K562 (cell line): Measurements from ENCODE around the gene TAF1B. TPM values are rescaled to one million over a fixed set of nuclear protein-coding genes. Genes with fewer than 3 reads are reported as not detected.

Experiments
- CBFA2T2 ChIP-seq: fragments of 450-650 bp; conservative IDR thresholded peaks from 2 replicates; pipeline ENCODE4 v1.6.1; 2017; ENCODE audit warnings: mild to moderate bottlenecking
- CBX5 ChIP-seq: IDR thresholded peaks from 2 replicates; pipeline ENCODE4 v1.6.1; 2014; ENCODE audit warnings: low read depth, borderline replicate concordance
- DLX4 ChIP-seq: fragments of 250-450 bp; sonication (Bioruptor Pico); IDR thresholded peaks from 2 replicates; pipeline ENCODE4 v1.6.1; 2021; ENCODE audit warnings: mild to moderate bottlenecking
- JUN ChIP-seq, 2 experiments: sonication (generic) in 1 of 2; formaldehyde crosslinking in 1 of 2; IDR thresholded peaks; 2 replicates each; pipeline versions ENCODE4 v1.6.1 to v1.8.0; 2012 to 2022; ENCODE audit warnings: borderline replicate concordance in 2 of 2, mild to moderate bottlenecking in 2 of 2, improper control_type of control experiment in 1 of 2, low read depth in 1 of 2, low read length in 1 of 2, missing genetic modification reagents in 1 of 2
- MXI1 ChIP-seq: IDR thresholded peaks from 2 replicates; pipeline ENCODE4 v1.6.1; 2011; ENCODE audit warnings: low read depth, mild to moderate bottlenecking, improper control_type of control experiment, low read length
- MYC ChIP-seq, 2 experiments: fragments of 250-450 bp in 1 of 2; sonication (Bioruptor Pico) in 1 of 2; IDR thresholded peaks; 2 replicates each; pipeline versions ENCODE4 v1.5.1 to v1.6.1; 2012 to 2021; ENCODE audit warnings: low read depth in 2 of 2, borderline replicate concordance in 1 of 2, improper control_type of control experiment in 1 of 2, low read length in 1 of 2, mild to moderate bottlenecking in 1 of 2, moderate library complexity in 1 of 2
- NR1H2 ChIP-seq: sonication (generic); formaldehyde crosslinking; IDR thresholded peaks from 2 replicates; pipeline ENCODE4 v1.4.0; 2020; ENCODE audit warnings: mild to moderate bottlenecking, missing genetic modification reagents
- POLR2G ChIP-seq: fragments of 200-400 bp; formaldehyde crosslinking; IDR thresholded peaks from 2 replicates; pipeline ENCODE4 v1.6.1; 2017; ENCODE audit warnings: low read depth, mild to moderate bottlenecking, antibody characterized with exemption, low read length, moderate library complexity
- RNF2 ChIP-seq: sonication (generic); IDR thresholded peaks from 2 replicates; pipeline ENCODE4 v1.6.1; 2016
- SRSF1 ChIP-seq: fragments of 200-400 bp; formaldehyde crosslinking; IDR thresholded peaks from 2 replicates; pipeline ENCODE4 v1.6.1; 2017; ENCODE audit warnings: mild to moderate bottlenecking, low read depth, low read length, moderate library complexity
- TARDBP ChIP-seq: fragments of 450-650 bp; IDR thresholded peaks from 2 replicates; pipeline ENCODE4 v1.6.1; 2016
- TRIM28 ChIP-seq: fragments of 450-650 bp; IDR thresholded peaks from 2 replicates; pipeline ENCODE4 v1.6.1; 2017
- ZBTB12 ChIP-seq: fragments of 250-450 bp; sonication (Bioruptor Pico); IDR thresholded peaks from 2 replicates; pipeline ENCODE4 v1.4.0; 2020
- ZNF24 ChIP-seq: fragments of 450-650 bp; IDR thresholded peaks from 2 replicates; pipeline ENCODE4 v1.6.1; 2016
- ZNF280B ChIP-seq: fragments of 250-450 bp; sonication (Bioruptor Pico); IDR thresholded peaks from 2 replicates; pipeline ENCODE4 v1.5.1; 2021; ENCODE audit warnings: mild to moderate bottlenecking
- ZNF3 ChIP-seq: fragments of 250-450 bp; sonication (Bioruptor Pico); IDR thresholded peaks from 2 replicates; pipeline ENCODE4 v1.5.0; 2021; ENCODE audit warnings: mild to moderate bottlenecking, moderate library complexity
- ZNF511 ChIP-seq: sonication (generic); formaldehyde crosslinking; IDR thresholded peaks from 2 replicates; pipeline ENCODE4 v1.8.0; 2022; ENCODE audit warnings: mild to moderate bottlenecking, missing genetic modification reagents
- ZNF551 ChIP-seq: fragments of 250-450 bp; sonication (Bioruptor Pico); IDR thresholded peaks from 2 replicates; pipeline ENCODE4 v1.5.0; 2021; ENCODE audit warnings: mild to moderate bottlenecking, moderate library complexity
- ZNF639 ChIP-seq, 2 experiments: fragments of 200-800 bp in 1 of 2; sonication (Bioruptor generic) in 1 of 2; sonication (generic) in 1 of 2; formaldehyde crosslinking in 1 of 2; IDR thresholded peaks in 1 of 2; conservative IDR thresholded peaks in 1 of 2; 2 replicates each; pipeline versions ENCODE4 v1.5.0 to v1.6.1; 2016 to 2020; ENCODE audit warnings: missing compliant biosample characterization in 1 of 2, missing genetic modification characterization in 1 of 2, missing genetic modification reagents in 1 of 2
- ZNF655 ChIP-seq: fragments of 250-450 bp; sonication (Bioruptor Pico); IDR thresholded peaks from 2 replicates; pipeline ENCODE4 v1.5.0; 2021
- ZNF764 ChIP-seq: fragments of 250-450 bp; sonication (Bioruptor Pico); IDR thresholded peaks from 2 replicates; pipeline ENCODE4 v1.4.0; 2020; ENCODE audit warnings: low read depth, mild to moderate bottlenecking, moderate library complexity
- polyA plus RNA-seq, 8 experiments: library from polyadenylated mRNA; depleted of rRNA in 4 of 8; stranded (reverse) in 5 of 8; unstranded in 3 of 8; fragments of >200 nt; fragmentation: Nextera tagmentation in 2 of 8; fragmentation: Illumina TruSeq in 1 of 8; extraction: Ambion mirVana in 2 of 8; extraction: Trizol in 1 of 8; gene quantifications; 2 replicates each; pipeline versions ENCODE4 v1.2.1 to v1.2.3, GENCODE V29; 2011 to 2014; ENCODE audit warnings: inconsistent platforms in 1 of 8, missing spikeins in 1 of 8
- total RNA-seq, 7 experiments: library from RNA; depleted of rRNA in 6 of 7; stranded (reverse); fragments of >200 nt in 6 of 7; fragmentation: Illumina TruSeq in 2 of 7; extraction: Trizol in 2 of 7; gene quantifications; 2 replicates each; pipeline versions ENCODE4 v1.2.1 to v1.2.3, GENCODE V29; 2011 to 2021; ENCODE audit warnings: low replicate concordance in 1 of 7

The TAF1B gene
- total and polyA plus RNA-seq, 9 of the 15 experiments (the other 6 are each of a cell fraction or from before 2014, with no cell fraction given), result 8.8 to 25.1 (median 17.3) TPM

- TF ChIP-seq ZBTB12 (CRISPR knock-in tag) (no peak), ZNF551 (CRISPR knock-in tag) (no peak), POLR2G (peak; percentile 92), DLX4 (no peak), ZNF655 (no peak), JUN (IDR thresholded peaks at IDR 0.05; ENCODE audit: borderline replicate concordance, low read depth, low read length) (0 out of 2 replicates have a peak, but pooled peaks have one; percentile 15), JUN (CRISPR knock-in tag; IDR thresholded peaks at IDR 0.05; ENCODE audit: borderline replicate concordance) (0 out of 2 replicates have a peak, but pooled peaks have one; percentile 23), ZNF280B (CRISPR knock-in tag) (no peak), TRIM28 (no peak), RNF2 (peak; percentile 76), NR1H2 (no peak), ZNF511 (CRISPR knock-in tag) (no peak), TARDBP (peak; percentile 76; the same call in 1 of the 2 replicates), ZNF24 (peak; percentile 95), ZNF3 (CRISPR knock-in tag) (no peak), SRSF1 (no peak), ZNF639 (CRISPR knock-in tag; conservative IDR thresholded peaks at IDR 0.05 in 1 of 2, IDR thresholded peaks at IDR 0.05 in 1 of 2) (peak in 1 of 2 experiments; percentile 100; a peak in 2 of 4 replicates), ZNF764 (peak; percentile 89), CBFA2T2 (no peak), MYC (IDR thresholded peaks at IDR 0.05; ENCODE audit: low read depth, low read length) (peak; percentile 91), MYC (CRISPR knock-in tag; IDR thresholded peaks at IDR 0.05; ENCODE audit: borderline replicate concordance, low read depth) (no peak), CBX5 (no peak), MXI1 (no peak)
These were observed at the start of gene TAF1B (continued) for GRCh38 chr2:9843229-9844035.
